ENCODE results near the gene CLTA.
A peak's percentile ranks its signal among the peaks of the same experiment; 100 is the strongest.
"Not testable (repeated sequence)": the region's sequence is repeated elsewhere in the genome, so short reads cannot be mapped to it uniquely, and the experiment has no call there.

Gene CLTA

DNA sequence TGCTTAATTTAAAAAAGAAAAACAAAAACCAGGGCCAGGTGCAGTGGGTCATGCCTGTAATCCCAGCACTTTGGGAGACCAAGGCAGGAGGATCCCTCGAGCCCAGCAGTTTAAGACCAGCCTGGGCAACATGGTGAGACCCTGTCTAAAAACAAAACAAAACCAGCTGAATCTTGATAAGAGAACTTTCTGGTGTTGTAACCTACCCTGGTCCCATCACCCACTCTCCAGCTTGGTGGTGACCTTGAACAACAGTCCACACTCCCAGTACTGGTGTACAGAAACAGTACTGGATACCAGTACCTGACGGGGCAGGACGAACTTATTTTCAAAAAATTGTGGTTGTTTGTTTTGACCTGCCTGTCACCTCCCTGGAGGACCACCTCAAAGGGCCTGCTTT lies 30.9 kb downstream of the CLTA start:
- TF ChIP-seq, protein P1, sequence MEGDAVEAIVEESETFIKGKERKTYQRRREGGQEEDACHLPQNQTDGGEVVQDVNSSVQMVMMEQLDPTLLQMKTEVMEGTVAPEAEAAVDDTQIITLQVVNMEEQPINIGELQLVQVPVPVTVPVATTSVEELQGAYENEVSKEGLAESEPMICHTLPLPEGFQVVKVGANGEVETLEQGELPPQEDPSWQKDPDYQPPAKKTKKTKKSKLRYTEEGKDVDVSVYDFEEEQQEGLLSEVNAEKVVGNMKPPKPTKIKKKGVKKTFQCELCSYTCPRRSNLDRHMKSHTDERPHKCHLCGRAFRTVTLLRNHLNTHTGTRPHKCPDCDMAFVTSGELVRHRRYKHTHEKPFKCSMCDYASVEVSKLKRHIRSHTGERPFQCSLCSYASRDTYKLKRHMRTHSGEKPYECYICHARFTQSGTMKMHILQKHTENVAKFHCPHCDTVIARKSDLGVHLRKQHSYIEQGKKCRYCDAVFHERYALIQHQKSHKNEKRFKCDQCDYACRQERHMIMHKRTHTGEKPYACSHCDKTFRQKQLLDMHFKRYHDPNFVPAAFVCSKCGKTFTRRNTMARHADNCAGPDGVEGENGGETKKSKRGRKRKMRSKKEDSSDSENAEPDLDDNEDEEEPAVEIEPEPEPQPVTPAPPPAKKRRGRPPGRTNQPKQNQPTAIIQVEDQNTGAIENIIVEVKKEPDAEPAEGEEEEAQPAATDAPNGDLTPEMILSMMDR (conservative IDR thresholded peaks at IDR 0.05; ENCODE audit: control insufficient read depth, insufficient read depth, low read depth, low read length): no peak
- no peak overlapping the region for H3K4me3 ChIP-seq (ENCODE audit: control insufficient read depth, low read depth, low read length)
- DNase-seq (ENCODE audit: low read depth): no peak

DNA sequence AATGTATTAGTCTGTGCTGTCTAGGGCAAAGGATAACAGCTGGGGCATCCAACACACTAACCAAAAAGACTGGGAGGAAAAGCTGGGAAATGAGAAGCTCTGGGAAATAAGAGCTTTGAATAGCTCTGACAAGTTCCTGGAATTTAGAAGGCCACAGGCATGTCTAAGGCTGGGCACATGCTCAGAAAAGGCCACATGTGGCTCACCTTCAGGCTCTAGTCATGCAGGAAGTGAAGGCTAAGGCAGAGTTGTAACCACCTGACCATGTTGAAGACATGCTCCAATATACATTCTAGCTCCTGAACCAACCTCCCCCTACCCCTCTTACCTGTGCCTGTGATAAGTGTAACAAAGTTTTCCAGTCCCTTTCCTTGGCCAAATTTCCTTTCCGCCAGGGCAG lies 31.7 kb downstream of the CLTA start:
- TF ChIP-seq, protein P1 (conservative IDR thresholded peaks at IDR 0.05; ENCODE audit: control insufficient read depth, insufficient read depth, low read depth, low read length): no peak
- no peak overlapping the region for H3K4me3 ChIP-seq (ENCODE audit: control insufficient read depth, low read depth, low read length)
- DNase-seq (ENCODE audit: low read depth): peak; percentile 21

DNA sequence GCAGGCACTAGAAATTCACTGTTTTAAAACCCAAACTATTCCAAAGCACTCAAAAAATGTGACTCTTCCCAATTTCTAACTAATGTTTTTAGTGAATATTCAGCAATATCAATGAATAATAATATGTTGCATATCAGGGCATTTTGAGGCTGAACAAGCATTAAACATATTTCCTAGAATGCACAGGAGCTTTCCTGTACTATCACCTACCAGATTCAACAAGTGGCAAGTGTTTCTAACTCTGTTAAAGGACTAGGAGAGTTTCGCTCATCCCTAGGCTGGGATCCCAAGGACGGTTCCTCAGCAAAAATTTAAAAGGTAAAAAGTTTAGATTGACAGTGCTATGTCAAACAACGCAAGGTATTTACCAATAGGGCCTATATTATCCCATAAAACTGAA lies 46.5 kb downstream of the CLTA start:
- no peak overlapping the region for H3K4me3 ChIP-seq (ENCODE audit: control insufficient read depth, low read depth, low read length)
- TF ChIP-seq, protein P1 (conservative IDR thresholded peaks at IDR 0.05; ENCODE audit: control insufficient read depth, insufficient read depth, low read depth, low read length): no peak
- DNase-seq (ENCODE audit: low read depth): no peak

DNA sequence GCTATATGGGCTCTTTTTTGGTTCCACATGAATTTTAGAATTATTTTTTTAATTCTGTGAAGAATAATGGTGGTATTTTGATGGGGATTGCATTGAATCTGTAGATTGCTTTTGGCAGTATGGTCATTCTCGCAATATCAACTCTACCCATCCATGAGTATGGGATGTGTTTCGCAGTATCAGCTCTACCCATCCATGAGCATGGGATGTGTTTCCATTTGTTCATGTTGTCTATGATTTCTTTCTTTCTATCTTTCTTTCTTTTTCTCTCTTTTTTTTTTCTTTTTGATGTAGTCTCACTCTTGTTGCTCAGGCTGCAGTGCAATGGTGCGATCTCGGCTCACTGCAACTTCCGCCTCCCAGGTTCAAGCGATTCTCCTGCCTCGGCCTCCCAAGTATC lies 48.5 kb downstream of the CLTA start:
- not testable (repeated sequence) for H3K4me3 ChIP-seq (ENCODE audit: control insufficient read depth, low read depth, low read length); DNase-seq (ENCODE audit: low read depth)

DNA sequence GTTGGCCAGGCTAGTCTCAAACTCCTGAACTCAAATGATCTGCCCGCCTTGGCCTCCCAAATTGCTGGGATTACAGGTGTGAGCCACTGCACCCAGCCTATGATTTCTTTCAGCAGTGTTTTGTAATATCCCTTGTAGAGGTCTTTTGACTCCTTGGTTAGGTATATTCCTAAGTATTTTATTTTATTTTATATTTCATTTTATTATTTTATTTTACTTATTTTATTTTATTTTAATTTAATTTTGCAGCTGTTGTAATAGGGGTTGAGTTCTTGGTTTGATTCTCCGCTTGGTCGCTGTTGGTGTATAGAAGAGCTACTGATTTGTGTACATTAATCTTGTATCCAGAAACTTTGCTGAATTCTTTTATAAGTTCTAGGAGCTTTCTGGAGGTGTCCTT lies 49.0 kb downstream of the CLTA start:
- DNase-seq (ENCODE audit: low read depth); H3K4me3 ChIP-seq (ENCODE audit: control insufficient read depth, low read depth, low read length): not testable (repeated sequence)

DNA sequence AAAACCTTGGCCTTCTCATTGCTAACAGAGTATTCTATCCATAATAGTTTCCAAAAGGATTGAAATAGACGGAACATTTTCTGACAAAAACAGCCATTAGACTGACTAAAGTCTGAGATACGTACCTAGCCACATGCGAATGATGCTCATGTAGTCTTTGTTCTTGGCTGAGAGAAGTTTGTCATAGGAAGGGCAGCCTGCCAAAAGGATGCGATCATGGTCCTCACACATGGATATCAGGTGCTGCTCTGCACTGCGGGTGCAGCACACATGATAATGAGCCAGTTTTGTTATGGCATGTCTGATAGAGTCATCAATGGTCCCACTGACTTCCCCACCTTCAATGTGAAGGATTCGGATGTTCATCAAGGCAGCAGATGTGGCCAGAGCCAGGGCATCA lies 55.2 kb downstream of the CLTA start:
- no peak overlapping the region for H3K4me3 ChIP-seq (ENCODE audit: control insufficient read depth, low read depth, low read length)
- TF ChIP-seq, protein P1 (conservative IDR thresholded peaks at IDR 0.05; ENCODE audit: control insufficient read depth, insufficient read depth, low read depth, low read length): no peak
- DNase-seq (ENCODE audit: low read depth): peak; percentile 72

DNA sequence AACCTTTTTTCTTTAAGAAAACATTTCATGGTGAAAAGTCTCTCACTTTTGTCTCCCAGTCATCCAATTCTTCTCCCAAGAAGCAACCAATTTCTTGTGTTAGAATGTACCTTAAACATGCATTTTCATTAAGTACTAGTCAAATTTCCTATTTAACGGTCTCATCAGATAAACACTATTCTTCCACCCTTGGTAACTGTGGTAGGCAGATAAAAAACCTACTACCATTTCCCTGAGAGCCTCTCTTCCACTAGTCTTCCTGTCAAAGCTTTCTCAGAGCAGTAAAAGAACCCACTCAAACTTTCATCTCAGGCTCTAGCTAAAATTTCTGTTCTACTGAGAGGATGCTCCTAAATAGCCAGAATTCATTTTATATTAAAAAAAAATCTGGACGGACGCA lies 56.6 kb downstream of the CLTA start:
- TF ChIP-seq, protein P1 (conservative IDR thresholded peaks at IDR 0.05; ENCODE audit: control insufficient read depth, insufficient read depth, low read depth, low read length): no peak

DNA sequence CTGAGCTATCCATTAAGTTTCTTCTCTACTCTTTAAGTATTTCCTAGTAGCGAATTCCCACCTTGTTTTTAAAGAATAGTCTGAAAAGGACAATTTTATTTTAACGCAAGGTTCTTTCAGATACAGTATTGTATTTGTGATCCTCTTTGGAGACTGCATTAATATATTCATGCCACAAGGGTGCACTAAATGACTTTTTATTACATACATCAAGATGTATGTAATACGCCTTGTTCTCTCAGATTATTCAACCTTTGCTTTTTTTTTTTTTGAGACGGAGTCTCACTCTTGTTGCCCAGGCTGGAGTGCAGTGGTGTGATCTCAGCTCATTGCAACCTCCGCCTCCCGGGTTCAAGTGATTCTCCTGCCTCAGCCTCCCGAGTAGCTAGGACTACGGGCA lies 57.3 kb downstream of the CLTA start:
- H3K4me3 ChIP-seq (ENCODE audit: control insufficient read depth, low read depth, low read length): not testable (repeated sequence)
- DNase-seq (ENCODE audit: low read depth): peak; percentile 56
- TF ChIP-seq, protein P1 (conservative IDR thresholded peaks at IDR 0.05; ENCODE audit: control insufficient read depth, insufficient read depth, low read depth, low read length): peak; percentile 27

More for the DNA sequence above, 56.6 kb downstream of the CLTA start:
- H3K4me3 ChIP-seq (ENCODE audit: control insufficient read depth, low read depth, low read length): no peak overlapping the region
- DNase-seq (ENCODE audit: low read depth): no peak

Measured in fibroblast of mammary gland (primary cell).